Stimulated activated CD8-positive, alpha-beta memory T cell treated with anti-CD3 and anti-CD28 coated beads, Interleukin-12 subunit alpha, Interleukin-12 subunit beta, amount 100 ng/mL, for 1 hour (primary cell): ENCODE measurements around the gene DRG2.

Experiments
- DNase-seq: peaks from one replicate; pipeline ENCODE4 v3.0.0-alpha.2; 2020; ENCODE audit warnings: low read depth

The DRG2 gene

GRCh38 chr17:18076936-18077335 lies 10.8 kb upstream of the DRG2 start:
- DNase-seq, result no peak

GRCh38 chr17:18079543-18079942 lies 8.2 kb upstream of the DRG2 start:
- no peak for DNase-seq

- DNase-seq, result no peak
Measured at GRCh38 chr17:18084256-18084655, 3.5 kb upstream of the DRG2 start.

GRCh38 chr17:18089613-18090012 lies 1.9 kb downstream of the DRG2 start:
- DNase-seq, result no peak

GRCh38 chr17:18093616-18094408 lies 6.1 kb downstream of the DRG2 start:
- DNase-seq, result no peak

GRCh38 chr17:18094409-18094807 lies 6.7 kb downstream of the DRG2 start:
- DNase-seq, result no peak

GRCh38 chr17:18099516-18099915 lies 11.8 kb downstream of the DRG2 start:
- DNase-seq, result no peak

- no peak for DNase-seq
Measured at GRCh38 chr17:18100616-18101015, 12.9 kb downstream of the DRG2 start.

GRCh38 chr17:18101828-18102227 lies 14.1 kb downstream of the DRG2 start:
- DNase-seq, result no peak

GRCh38 chr17:18102640-18103039 lies 14.9 kb downstream of the DRG2 start:
- no peak for DNase-seq

- DNase-seq, result no peak
Measured at GRCh38 chr17:18105027-18105426, 17.3 kb downstream of the DRG2 start.

- no peak for DNase-seq
Measured at GRCh38 chr17:18105595-18105994, 17.8 kb downstream of the DRG2 start.

- no peak for DNase-seq
Measured at GRCh38 chr17:18106211-18106610, 18.5 kb downstream of the DRG2 start.

- no peak for DNase-seq
Measured at GRCh38 chr17:18107061-18107790, 19.5 kb downstream of the DRG2 start.

GRCh38 chr17:18107971-18108370 lies 20.2 kb downstream of the DRG2 start:
- DNase-seq, result no peak

GRCh38 chr17:18108401-18109312 lies 20.9 kb downstream of the DRG2 start, which contains the start of gene MYO15A:
TSS of gene MYO15A (plus strand) at chr17:18108756. CDS start at chr17:18118801, 10,045 bp downstream.
- DNase-seq, result no peak

- no peak for DNase-seq
Measured at GRCh38 chr17:18109935-18110485, 22.3 kb downstream of the DRG2 start.

- no peak for DNase-seq
Measured at GRCh38 chr17:18110636-18111145, 22.9 kb downstream of the DRG2 start.

GRCh38 chr17:18111330-18111971 lies 23.7 kb downstream of the DRG2 start:
- DNase-seq, result no peak

- no peak for DNase-seq
Measured at GRCh38 chr17:18115517-18115916, 27.8 kb downstream of the DRG2 start.

- no peak for DNase-seq
Measured at GRCh38 chr17:18116078-18116477, 28.3 kb downstream of the DRG2 start.
